GM18519 (cell line): ENCODE data around the gene PPP1R37.
"Not testable (repeated sequence)": the region's sequence is repeated elsewhere in the genome, so short reads cannot be mapped to it uniquely, and the experiment has no call there.

Source experiments
- ATAC-seq: cut with Tn5 transposase; IDR thresholded peaks from one replicate; pipeline ENCODE4 v1.9.1; 2021; ENCODE audit warnings: mild to moderate bottlenecking, moderate library complexity; ENCODE audit not compliant: unreplicated experiment, low FRiP score

PPP1R37 gene

GRCh38 chr19:45112111-45112827 lies 19.3 kb downstream of the PPP1R37 start:
- no peak for ATAC-seq

DNA sequence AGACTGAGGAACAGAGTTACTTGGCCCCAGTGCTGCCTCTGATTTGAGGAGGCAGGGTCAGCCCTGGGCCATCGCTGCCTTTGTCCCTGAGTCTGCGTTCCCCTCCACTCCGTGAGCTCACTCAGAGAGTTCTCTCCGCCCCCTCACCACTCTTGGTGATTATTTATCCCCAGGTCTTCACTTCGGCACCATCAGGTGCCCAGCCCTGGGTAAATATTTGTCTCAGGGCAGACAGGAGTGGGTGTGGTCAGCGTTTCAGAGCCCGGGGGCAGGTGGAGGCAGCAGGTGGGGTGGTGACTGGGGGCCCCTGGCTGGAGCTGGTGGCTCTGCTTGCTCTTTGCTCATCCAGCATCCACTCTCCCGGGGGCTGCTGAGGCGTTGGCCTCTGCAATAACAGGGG lies 20.6 kb downstream of the PPP1R37 start:
- ATAC-seq: no peak

GRCh38 chr19:45114116-45114515 lies 21.1 kb downstream of the PPP1R37 start:
- ATAC-seq: no peak

DNA sequence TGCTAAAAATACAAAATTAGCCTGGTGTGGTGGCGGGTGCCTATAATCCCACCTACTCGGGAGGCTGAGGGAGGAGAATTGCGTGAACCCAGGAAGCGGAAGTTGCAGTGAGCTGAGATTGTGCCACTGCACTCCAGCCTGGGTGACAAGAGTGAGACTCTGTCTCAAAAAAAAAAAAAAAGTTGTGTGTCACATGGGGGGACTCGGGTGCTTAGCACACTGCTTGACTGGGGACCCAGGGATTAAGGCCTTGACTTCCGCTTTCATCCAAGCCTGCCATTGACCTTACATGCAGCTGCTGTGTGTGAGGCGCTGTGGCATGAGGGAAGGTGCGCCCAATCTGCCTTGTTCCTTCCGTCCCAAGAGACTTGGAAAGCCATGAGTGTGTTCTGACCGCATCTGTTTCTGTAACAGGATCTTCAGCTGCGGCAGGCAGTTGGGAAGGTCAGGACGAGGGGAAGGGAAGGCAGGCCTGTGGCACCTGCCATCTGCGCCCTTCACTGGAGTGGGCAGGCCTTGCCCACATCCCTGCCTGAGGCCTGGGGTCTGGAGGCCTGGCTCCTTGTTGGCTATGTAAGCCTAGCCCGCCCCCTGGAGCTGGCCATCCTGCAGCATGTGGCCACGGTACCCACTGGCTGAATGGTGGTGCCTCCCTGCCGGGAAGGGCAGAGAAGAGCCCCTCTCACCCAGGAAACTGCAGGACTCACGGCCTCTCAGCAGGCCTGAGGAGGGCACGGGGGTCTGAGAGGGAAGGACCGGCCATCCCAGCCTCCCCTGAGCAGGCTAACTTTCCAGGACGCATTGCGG lies 23.0 kb downstream of the PPP1R37 start:
- no peak for ATAC-seq

DNA sequence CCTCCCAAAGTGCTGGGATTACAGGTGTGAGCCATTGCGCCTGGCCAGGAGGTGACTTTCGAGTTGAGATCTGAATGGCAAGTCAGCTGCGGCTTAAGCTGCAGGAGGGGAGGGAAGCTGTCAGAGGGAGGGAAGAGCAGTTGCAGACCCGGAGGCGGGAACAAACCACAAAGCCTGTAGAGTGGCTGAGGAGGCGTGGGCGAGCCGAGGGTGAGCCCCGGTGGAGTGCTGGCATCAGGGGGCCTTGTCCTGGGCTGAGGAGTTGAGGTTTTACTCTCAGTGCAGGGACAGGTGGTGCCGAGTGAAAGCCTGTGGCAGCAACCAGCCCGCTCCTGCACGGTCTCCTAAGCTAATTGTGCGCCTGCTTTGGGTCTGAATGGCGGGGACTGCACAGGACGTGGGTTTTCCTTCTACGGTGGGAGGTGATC lies 24.2 kb downstream of the PPP1R37 start:
- ATAC-seq: no peak

DNA sequence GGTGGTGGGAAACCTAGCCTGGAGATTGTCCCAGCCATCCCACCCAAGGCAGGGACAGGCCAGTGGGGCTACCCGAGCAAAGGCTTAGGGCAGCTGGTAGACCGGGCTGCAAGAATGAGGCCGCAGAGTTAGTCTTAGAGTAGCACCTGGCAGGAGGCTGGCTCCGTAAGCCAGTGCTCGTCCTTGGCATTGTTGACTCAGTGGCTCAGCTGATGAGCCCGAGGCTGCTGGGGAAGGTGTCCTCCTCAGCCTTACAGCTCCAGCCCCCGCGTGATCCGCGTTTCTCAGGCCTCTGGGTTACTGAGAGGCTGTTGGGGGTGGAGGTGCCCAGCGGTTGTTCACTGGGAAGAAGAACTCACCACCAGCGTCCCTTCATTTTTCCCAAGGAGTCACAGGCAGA lies 24.7 kb downstream of the PPP1R37 start:
- ATAC-seq: no peak

GRCh38 chr19:45118106-45118505 lies 25.1 kb downstream of the PPP1R37 start:
- no peak for ATAC-seq

GRCh38 chr19:45118591-45119355 lies 25.8 kb downstream of the PPP1R37 start:
- not testable (repeated sequence) for ATAC-seq

GRCh38 chr19:45119582-45119981 lies 26.6 kb downstream of the PPP1R37 start:
- no peak for ATAC-seq

DNA sequence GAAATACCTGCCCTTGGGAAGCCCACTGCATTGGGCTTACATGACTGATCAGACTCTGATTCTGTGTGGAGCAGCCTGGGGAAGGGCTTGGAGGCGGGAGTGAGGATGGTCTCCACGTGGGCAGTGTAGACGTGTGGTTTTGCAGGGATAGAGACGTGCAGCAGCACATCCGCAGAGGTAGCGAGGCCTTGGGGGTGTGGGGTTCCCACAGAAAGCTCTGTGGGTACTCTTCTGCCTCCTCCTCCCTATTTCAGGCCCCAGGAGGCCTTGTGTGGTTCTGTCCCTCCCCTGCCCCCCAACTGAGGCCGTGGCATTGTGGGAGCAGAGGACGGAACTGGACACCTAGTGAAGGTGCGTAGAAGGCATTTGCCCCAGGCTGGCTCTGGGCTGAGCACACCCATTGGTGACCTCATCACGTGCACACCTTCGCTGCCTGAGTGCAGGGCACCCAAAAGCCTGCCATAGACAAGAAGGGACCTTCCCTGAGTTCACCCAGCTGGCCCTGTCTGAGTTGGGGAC lies 28.9 kb downstream of the PPP1R37 start:
- ATAC-seq: no peak

DNA sequence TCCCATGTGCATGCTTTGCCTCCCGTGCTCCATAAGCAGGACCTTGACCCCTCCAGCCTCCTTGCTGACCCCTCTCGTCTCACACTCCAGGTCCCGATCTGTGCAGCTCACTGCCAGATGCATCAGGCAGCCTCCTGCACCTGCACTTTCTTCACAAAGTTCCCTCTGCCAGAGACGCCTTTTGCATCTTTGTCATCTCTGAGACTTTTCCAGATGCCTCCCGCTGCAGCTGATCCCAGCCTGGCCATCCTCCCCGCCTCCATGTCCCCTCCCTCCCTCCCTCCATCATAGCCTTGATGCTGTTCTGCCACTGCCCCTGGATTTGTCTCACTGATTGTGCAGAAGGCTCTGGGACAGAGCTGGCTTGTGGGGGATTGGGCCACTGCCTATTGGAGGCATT lies 29.9 kb downstream of the PPP1R37 start:
- ATAC-seq: no peak

- no peak for ATAC-seq
Measured at GRCh38 chr19:45123440-45123850, 30.5 kb downstream of the PPP1R37 start.

DNA sequence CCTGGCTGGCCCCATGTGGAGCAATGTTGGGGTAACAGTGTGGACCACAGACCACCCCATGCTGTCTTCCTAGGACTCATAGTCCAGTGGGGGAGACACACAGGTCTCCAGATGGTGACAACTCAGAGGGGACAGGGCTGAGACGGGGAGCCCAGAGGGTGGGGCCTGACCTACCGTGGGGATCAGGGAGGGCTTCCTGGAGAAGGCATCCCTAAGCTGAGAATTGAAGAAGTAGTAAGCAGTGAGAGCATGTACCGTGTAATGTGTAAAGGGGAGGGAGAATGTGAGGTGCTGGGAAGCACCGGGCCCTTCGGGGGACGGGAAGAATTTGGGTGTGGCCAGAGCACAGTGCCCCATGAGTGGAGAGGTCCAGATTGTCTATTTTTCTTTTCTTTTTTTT lies 31.0 kb downstream of the PPP1R37 start:
- no peak for ATAC-seq

- no peak for ATAC-seq
Measured at GRCh38 chr19:45125360-45125759, 32.4 kb downstream of the PPP1R37 start.

- no peak for ATAC-seq
Measured at GRCh38 chr19:45125975-45126493, 33.1 kb downstream of the PPP1R37 start.

GRCh38 chr19:45126654-45127053 lies 33.7 kb downstream of the PPP1R37 start:
- ATAC-seq: no peak

DNA sequence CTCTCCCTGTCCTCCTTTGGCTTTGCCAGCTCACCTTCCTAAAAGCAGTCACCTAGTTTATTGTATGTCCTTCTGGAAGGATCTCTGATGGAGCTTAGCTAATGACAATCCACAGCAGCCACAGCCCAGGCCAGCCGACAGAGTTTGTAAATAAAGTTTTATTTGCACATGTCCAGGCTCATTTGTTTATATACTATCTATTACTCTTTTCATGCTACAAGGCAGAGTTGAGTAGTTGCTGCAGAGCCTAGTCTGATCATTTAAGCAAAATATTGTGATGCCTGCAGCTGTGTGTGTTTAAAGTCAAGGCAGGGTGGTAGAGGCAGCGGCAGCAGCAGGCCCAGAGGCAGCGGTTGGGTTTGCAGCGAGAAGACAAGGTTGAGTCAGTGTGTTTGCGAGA lies 35.2 kb downstream of the PPP1R37 start:
- no peak for ATAC-seq

- no peak for ATAC-seq
Measured at GRCh38 chr19:45128806-45129205, 35.8 kb downstream of the PPP1R37 start.

GRCh38 chr19:45130236-45130635 lies 37.3 kb downstream of the PPP1R37 start:
- no peak for ATAC-seq

DNA sequence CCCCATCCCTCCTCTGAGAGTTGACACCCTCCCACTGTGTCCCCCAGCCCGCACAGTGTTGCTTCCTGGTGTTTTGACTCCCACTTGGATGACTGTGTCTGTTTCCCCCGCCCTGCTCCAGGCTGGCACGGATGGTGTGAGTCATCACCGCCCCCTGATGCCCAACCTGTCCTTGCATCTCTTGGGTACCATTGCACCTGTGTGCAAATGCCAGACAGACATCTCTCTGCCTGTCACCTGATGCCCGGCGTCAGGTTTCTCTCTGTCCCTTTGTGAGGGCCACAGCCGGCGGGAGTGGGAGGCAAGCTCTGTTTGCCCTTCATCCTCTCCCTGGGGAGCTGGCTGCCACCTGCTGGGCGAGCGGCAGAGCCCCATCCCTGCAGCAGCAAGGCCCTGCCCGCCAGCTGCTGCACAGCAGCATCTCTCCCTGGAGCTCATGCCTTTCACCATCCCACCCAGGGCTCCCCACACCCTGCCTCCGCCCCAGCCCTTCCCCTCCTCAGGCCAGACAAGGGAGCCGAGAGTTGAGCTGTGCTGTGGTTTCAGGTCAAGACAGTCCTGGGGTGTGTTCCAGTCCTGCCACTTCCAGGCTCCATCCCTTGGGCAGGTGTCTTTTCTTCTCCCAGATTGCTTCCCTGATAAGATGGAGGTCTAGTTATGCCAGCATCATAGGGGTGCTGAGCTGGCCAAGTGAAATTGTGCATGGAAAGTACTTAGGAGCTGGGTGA lies 38.1 kb downstream of the PPP1R37 start:
- ATAC-seq: no peak
